Measurements from ENCODE around the gene PHYKPL. TPM values are rescaled to one million over a fixed set of nuclear protein-coding genes. Genes with fewer than 3 reads are reported as not detected.

Gene PHYKPL
- polyA plus RNA-seq, 1 donor (not counting 4 experiments of a cell fraction or from before 2014, with no cell fraction given): 38.8 TPM

- H3K79me2 ChIP-seq (ENCODE audit: control insufficient read depth, insufficient read depth, low read length): no peaks in the 10 kb centered on the region
- FAIRE-seq (no peak), DNase-seq (ENCODE audit: low read depth, low spot score) (no peak)
- no peaks in the 10 kb centered on the region for H3K27me3 ChIP-seq (ENCODE audit: control insufficient read depth, extremely low read depth, insufficient read depth, low read length)
- H3K9me1 ChIP-seq (ENCODE audit: control insufficient read depth, extremely low read depth, insufficient read depth, low read length): no peaks in the 10 kb centered on the region
- no peak within 1 kb of the TSS for H3K27ac ChIP-seq (ENCODE audit: control insufficient read depth, insufficient read depth, low read length)
- H4K20me1 ChIP-seq (ENCODE audit: control insufficient read depth, extremely low read depth, insufficient read depth, low read length): no peaks in the 10 kb centered on the region
- TF ChIP-seq CTCF (optimal IDR thresholded peaks at IDR 0.05 in 1 of 3, IDR thresholded peaks at IDR 0.05 in 1 of 3, conservative IDR thresholded peaks at IDR 0.05 in 1 of 3; ENCODE audit: extremely low read depth in 1 of 3, insufficient read depth in 2 of 3, low read length in 3 of 3): no peak
- no peak for TF ChIP-seq EZH2 (IDR thresholded peaks at IDR 0.05; ENCODE audit: low read length)
- H3K36me3 ChIP-seq (ENCODE audit: control insufficient read depth in 2 of 2, extremely low read depth in 1 of 2, insufficient read depth in 2 of 2, low read length in 2 of 2): no peaks in the 10 kb centered on the region
- dilution Hi-C loops (cut with MboI; ENCODE audit: extremely low pct_ligation_motif_present, low sequenced_read_pairs): no loop called here
- H3K4me1 ChIP-seq (ENCODE audit: control insufficient read depth, extremely low read depth, insufficient read depth, low read length): no peaks in the 10 kb centered on the region
- no peak within 1 kb of the TSS for H3K4me2 ChIP-seq (ENCODE audit: control insufficient read depth, extremely low read depth, insufficient read depth, low read depth, low read length)
- H3K9ac ChIP-seq (ENCODE audit: control insufficient read depth, extremely low read depth, insufficient read depth, low read length): no peak within 1 kb of the TSS
- no peaks in the 10 kb centered on the region for H3K9me3 ChIP-seq (ENCODE audit: control insufficient read depth, low read depth, low read length)
- no peak within 1 kb of the TSS for H2AFZ ChIP-seq (ENCODE audit: control insufficient read depth, low read length)
- no peak within 1 kb of the TSS for H3K4me3 ChIP-seq (ENCODE audit: control insufficient read depth in 2 of 3, extremely low read depth in 1 of 3, insufficient read depth in 2 of 3, low read depth in 1 of 3, low read length in 3 of 3)
Measured at GRCh38 chr5:178187014-178187413, 45.6 kb downstream of the PHYKPL start, which contains the start of gene GMCL2. Gene GMCL2, minus strand, starts transcription at chr5:178187371. Its CDS starts 72 bp downstream, at chr5:178187299.

GRCh38 chr5:178186427-178186826 is 46.2 kb downstream of the PHYKPL start:
- Histone ChIP-seq H3K4me2 (ENCODE audit: control insufficient read depth, extremely low read depth, insufficient read depth, low read depth, low read length) (no peak overlapping the region), H3K4me1 (ENCODE audit: control insufficient read depth, extremely low read depth, insufficient read depth, low read length) (no peaks in the 10 kb centered on the region), H3K4me3 (ENCODE audit: control insufficient read depth in 2 of 3, extremely low read depth in 1 of 3, insufficient read depth in 2 of 3, low read depth in 1 of 3, low read length in 3 of 3) (no peak overlapping the region), H2AFZ (ENCODE audit: control insufficient read depth, low read length) (no peak overlapping the region), H3K36me3 (ENCODE audit: control insufficient read depth in 2 of 2, extremely low read depth in 1 of 2, insufficient read depth in 2 of 2, low read length in 2 of 2) (no peaks in the 10 kb centered on the region), H3K9me3 (ENCODE audit: control insufficient read depth, low read depth, low read length) (no peaks in the 10 kb centered on the region), H3K27me3 (ENCODE audit: control insufficient read depth, extremely low read depth, insufficient read depth, low read length) (no peaks in the 10 kb centered on the region), H4K20me1 (ENCODE audit: control insufficient read depth, extremely low read depth, insufficient read depth, low read length) (no peaks in the 10 kb centered on the region), H3K9me1 (ENCODE audit: control insufficient read depth, extremely low read depth, insufficient read depth, low read length) (no peaks in the 10 kb centered on the region), H3K27ac (ENCODE audit: control insufficient read depth, insufficient read depth, low read length) (no peak overlapping the region), H3K9ac (ENCODE audit: control insufficient read depth, extremely low read depth, insufficient read depth, low read length) (no peak overlapping the region), H3K79me2 (ENCODE audit: control insufficient read depth, insufficient read depth, low read length) (no peaks in the 10 kb centered on the region)
- DNase-seq (ENCODE audit: low read depth, low spot score): no peak
- dilution Hi-C loops (cut with MboI; ENCODE audit: extremely low pct_ligation_motif_present, low sequenced_read_pairs): no loop called here
- no peak for FAIRE-seq
- no peak for TF ChIP-seq EZH2 (IDR thresholded peaks at IDR 0.05; ENCODE audit: low read length)
- no peak for TF ChIP-seq CTCF (optimal IDR thresholded peaks at IDR 0.05 in 1 of 3, IDR thresholded peaks at IDR 0.05 in 1 of 3, conservative IDR thresholded peaks at IDR 0.05 in 1 of 3; ENCODE audit: extremely low read depth in 1 of 3, insufficient read depth in 2 of 3, low read length in 3 of 3)
